ENCODE data around the gene TMEM94.

Gene TMEM94

GRCh38 chr17:75486951-75487350 lies 30.5 kb downstream of the TMEM94 start:
- TF ChIP-seq TAF1 (IDR thresholded peaks at IDR 0.05; ENCODE audit: low read depth, low read length), result no peak
- no peak for TF ChIP-seq POLR2AphosphoS5 (IDR thresholded peaks at IDR 0.05; ENCODE audit: low read depth, low read length)
- no peak for TF ChIP-seq POU2F2 (IDR thresholded peaks at IDR 0.05; ENCODE audit: low read depth, low read length)
- no peak for TF ChIP-seq POLR2A (IDR thresholded peaks at IDR 0.05; ENCODE audit: low read depth, low read length)
- no peak for TF ChIP-seq PAX5 (IDR thresholded peaks at IDR 0.05; ENCODE audit: insufficient read depth, low read length, severe bottlenecking)
- TF ChIP-seq SPI1 (IDR thresholded peaks at IDR 0.05; ENCODE audit: low read depth, low read length), result no peak
- DNase-seq (ENCODE audit: insufficient read length, low spot score) (no peak), FAIRE-seq (peak; percentile 5)

- peak; percentile 92 for FAIRE-seq
These were observed 31.1 kb downstream of the TMEM94 start for GRCh38 chr17:75487351-75488070.

GRCh38 chr17:75488693-75489510 lies 32.5 kb downstream of the TMEM94 start:
- DNase-seq (ENCODE audit: insufficient read length, low spot score) (no peak), FAIRE-seq (no peak)
- no peak for TF ChIP-seq SPI1 (IDR thresholded peaks at IDR 0.05; ENCODE audit: low read depth, low read length)
- no peak for TF ChIP-seq PAX5 (IDR thresholded peaks at IDR 0.05; ENCODE audit: insufficient read depth, low read length, severe bottlenecking)
- no peak for TF ChIP-seq POLR2A (IDR thresholded peaks at IDR 0.05; ENCODE audit: low read depth, low read length)
- TF ChIP-seq TAF1 (IDR thresholded peaks at IDR 0.05; ENCODE audit: low read depth, low read length), result no peak

More at GRCh38 chr17:75487351-75488070, 31.1 kb downstream of the TMEM94 start:
- DNase-seq (ENCODE audit: insufficient read length, low spot score), result peak; percentile 85
- TF ChIP-seq POLR2AphosphoS5 (IDR thresholded peaks at IDR 0.05; ENCODE audit: low read depth, low read length), result 0 out of 2 replicates have a peak, but pooled peaks have one; percentile 24
- peak; percentile 89 for TF ChIP-seq SPI1 (IDR thresholded peaks at IDR 0.05; ENCODE audit: low read depth, low read length)
- no peak for TF ChIP-seq POU2F2 (IDR thresholded peaks at IDR 0.05; ENCODE audit: low read depth, low read length)
- TF ChIP-seq TAF1 (IDR thresholded peaks at IDR 0.05; ENCODE audit: low read depth, low read length), result peak; percentile 33; the same call in 1 of the 2 replicates
- 0 out of 2 replicates have a peak, but pooled peaks have one; percentile 30 for TF ChIP-seq POLR2A (IDR thresholded peaks at IDR 0.05; ENCODE audit: low read depth, low read length)
- TF ChIP-seq PAX5 (IDR thresholded peaks at IDR 0.05; ENCODE audit: insufficient read depth, low read length, severe bottlenecking), result no peak

- FAIRE-seq, result no peak
These were observed 33.1 kb downstream of the TMEM94 start for GRCh38 chr17:75489511-75489955.

GRCh38 chr17:75490173-75490743 lies 33.8 kb downstream of the TMEM94 start:
- DNase-seq (ENCODE audit: insufficient read length, low spot score) (no peak), FAIRE-seq (no peak)
- no peak for TF ChIP-seq POLR2AphosphoS5 (IDR thresholded peaks at IDR 0.05; ENCODE audit: low read depth, low read length)
- TF ChIP-seq POU2F2 (IDR thresholded peaks at IDR 0.05; ENCODE audit: low read depth, low read length), result no peak
- TF ChIP-seq SPI1 (IDR thresholded peaks at IDR 0.05; ENCODE audit: low read depth, low read length), result no peak
- TF ChIP-seq PAX5 (IDR thresholded peaks at IDR 0.05; ENCODE audit: insufficient read depth, low read length, severe bottlenecking), result no peak
- no peak for TF ChIP-seq POLR2A (IDR thresholded peaks at IDR 0.05; ENCODE audit: low read depth, low read length)

More at GRCh38 chr17:75489511-75489955, 33.1 kb downstream of the TMEM94 start:
- no peak for DNase-seq (ENCODE audit: insufficient read length, low spot score)
- TF ChIP-seq POLR2AphosphoS5 (IDR thresholded peaks at IDR 0.05; ENCODE audit: low read depth, low read length) (no peak), TAF1 (IDR thresholded peaks at IDR 0.05; ENCODE audit: low read depth, low read length) (no peak), SPI1 (IDR thresholded peaks at IDR 0.05; ENCODE audit: low read depth, low read length) (no peak), POLR2A (IDR thresholded peaks at IDR 0.05; ENCODE audit: low read depth, low read length) (no peak)

- DNase-seq (ENCODE audit: insufficient read length, low spot score) (no peak), FAIRE-seq (no peak)
- no peak for TF ChIP-seq TAF1 (IDR thresholded peaks at IDR 0.05; ENCODE audit: low read depth, low read length)
- TF ChIP-seq POLR2A (IDR thresholded peaks at IDR 0.05; ENCODE audit: low read depth, low read length), result no peak
- TF ChIP-seq PAX5 (IDR thresholded peaks at IDR 0.05; ENCODE audit: insufficient read depth, low read length, severe bottlenecking), result no peak
- TF ChIP-seq POLR2AphosphoS5 (IDR thresholded peaks at IDR 0.05; ENCODE audit: low read depth, low read length), result no peak
- no peak for TF ChIP-seq SPI1 (IDR thresholded peaks at IDR 0.05; ENCODE audit: low read depth, low read length)
- TF ChIP-seq POU2F2 (IDR thresholded peaks at IDR 0.05; ENCODE audit: low read depth, low read length), result no peak
These were observed 34.7 kb downstream of the TMEM94 start for GRCh38 chr17:75490953-75491649.

GRCh38 chr17:75491680-75492079 lies 35.2 kb downstream of the TMEM94 start:
- DNase-seq (ENCODE audit: insufficient read length, low spot score), result no peak
- no peak for FAIRE-seq
- TF ChIP-seq SPI1 (IDR thresholded peaks at IDR 0.05; ENCODE audit: low read depth, low read length) (no peak), POU2F2 (IDR thresholded peaks at IDR 0.05; ENCODE audit: low read depth, low read length) (no peak), POLR2A (IDR thresholded peaks at IDR 0.05; ENCODE audit: low read depth, low read length) (no peak), PAX5 (IDR thresholded peaks at IDR 0.05; ENCODE audit: insufficient read depth, low read length, severe bottlenecking) (no peak), POLR2AphosphoS5 (IDR thresholded peaks at IDR 0.05; ENCODE audit: low read depth, low read length) (no peak)

- FAIRE-seq, result no peak
- TF ChIP-seq PAX5 (IDR thresholded peaks at IDR 0.05; ENCODE audit: insufficient read depth, low read length, severe bottlenecking) (no peak), POLR2A (IDR thresholded peaks at IDR 0.05; ENCODE audit: low read depth, low read length) (no peak), TAF1 (IDR thresholded peaks at IDR 0.05; ENCODE audit: low read depth, low read length) (no peak), POU2F2 (IDR thresholded peaks at IDR 0.05; ENCODE audit: low read depth, low read length) (no peak), SPI1 (IDR thresholded peaks at IDR 0.05; ENCODE audit: low read depth, low read length) (no peak), POLR2AphosphoS5 (IDR thresholded peaks at IDR 0.05; ENCODE audit: low read depth, low read length) (no peak)
- DNase-seq (ENCODE audit: insufficient read length, low spot score), result no peak
These were observed 36.2 kb downstream of the TMEM94 start for GRCh38 chr17:75492555-75493168.

Data from GM12891 (cell line).